CD14-positive monocyte (primary cell): ENCODE results near the gene ZCCHC4. TPM values are rescaled to one million over a fixed set of nuclear protein-coding genes. Genes with fewer than 3 reads are reported as not detected.

ENCODE experiments used
- DNase-seq, 3 donors: peaks; one replicate each; pipeline ENCODE4 v3.0.0-alpha.2; 2011 to 2022
- H2AFZ ChIP-seq: 2 replicates; pipeline ENCODE4 v1.6.0; 2012; ENCODE audit warnings: mild to moderate bottlenecking, low read depth, low read length, inconsistent platforms; ENCODE audit not compliant: insufficient read depth, poor library complexity, severe bottlenecking
- H3K27ac ChIP-seq, 2 donors: 1 replicate in 1 of 2; 2 replicates in 1 of 2; pipeline ENCODE4 v1.5.1; 2012 to 2013; ENCODE audit warnings: low read length in 2 of 2, control low read depth in 1 of 2, inconsistent platforms in 1 of 2, low read depth in 1 of 2, mild to moderate bottlenecking in 1 of 2
- H3K27me3 ChIP-seq, 2 donors: one replicate each; pipeline versions ENCODE4 v1.6.0 to v1.6.1; 2011 to 2013; ENCODE audit warnings: low read length in 2 of 2; ENCODE audit not compliant: control insufficient read depth in 2 of 2, insufficient read depth in 2 of 2
- H3K36me3 ChIP-seq, 2 donors: replicated peaks in 1 of 2; 1 replicate in 1 of 2; 2 replicates in 1 of 2; pipeline versions ENCODE4 v1.5.1 to v1.6.1; 2012 to 2013; ENCODE audit warnings: low read length in 2 of 2, control low read depth in 1 of 2, inconsistent platforms in 1 of 2, mild to moderate bottlenecking in 1 of 2; ENCODE audit not compliant: insufficient read depth in 2 of 2, control insufficient read depth in 1 of 2
- H3K4me1 ChIP-seq, 2 donors: 1 replicate in 1 of 2; 2 replicates in 1 of 2; pipeline versions ENCODE4 v1.5.1 to v1.6.1; 2012 to 2013; ENCODE audit warnings: low read length in 2 of 2, control low read depth in 1 of 2, inconsistent platforms in 1 of 2, mild to moderate bottlenecking in 1 of 2, moderate library complexity in 1 of 2; ENCODE audit not compliant: insufficient read depth in 2 of 2, control insufficient read depth in 1 of 2
- H3K4me2 ChIP-seq: replicated peaks from 2 replicates; pipeline ENCODE3; 2012; ENCODE audit warnings: low read length, moderate library complexity, mild to moderate bottlenecking; ENCODE audit not compliant: poor library complexity, severe bottlenecking; ENCODE audit errors: extremely low read depth
- H3K4me3 ChIP-seq, 3 experiments: fragments of 200-600 bp in 1 of 3; sonication (generic) in 1 of 3; replicated peaks in 1 of 3; 1 replicate in 2 of 3; 2 replicates in 1 of 3; pipeline ENCODE4 v1.5.1; 2011 to 2013; ENCODE audit warnings: low read length in 3 of 3, mild to moderate bottlenecking in 3 of 3, control low read depth in 2 of 3, low read depth in 2 of 3, inconsistent platforms in 1 of 3, moderate library complexity in 1 of 3
- H3K79me2 ChIP-seq: 2 replicates; pipeline ENCODE4 v1.6.0; 2012; ENCODE audit warnings: mild to moderate bottlenecking, control low read depth, inconsistent platforms, low read length, moderate library complexity; ENCODE audit not compliant: insufficient read depth
- H3K9ac ChIP-seq: 2 replicates; pipeline ENCODE4 v1.6.0; 2017; ENCODE audit warnings: low read length, mild to moderate bottlenecking; ENCODE audit not compliant: insufficient read depth, poor library complexity, severe bottlenecking
- H3K9me3 ChIP-seq, 2 donors: replicated peaks in 1 of 2; 1 replicate in 1 of 2; 2 replicates in 1 of 2; pipeline versions ENCODE4 v1.5.1 to v1.6.1; 2012 to 2013; ENCODE audit warnings: low read length in 2 of 2, control low read depth in 1 of 2; ENCODE audit not compliant: control insufficient read depth in 1 of 2, insufficient read depth in 1 of 2
- H4K20me1 ChIP-seq: 2 replicates; pipeline ENCODE4 v1.6.0; 2012; ENCODE audit warnings: mild to moderate bottlenecking, low read length, control low read depth, moderate library complexity; ENCODE audit not compliant: insufficient read depth
- H3K27ac Mint-ChIP-seq, 7 donors: one replicate each; pipeline ENCODE4 v1.8.0; 2020; ENCODE audit warnings: mild to moderate bottlenecking in 7 of 7, mixed read lengths in 7 of 7, moderate library complexity in 6 of 7, inconsistent platforms in 2 of 7
- H3K27me3 Mint-ChIP-seq, 3 donors: one replicate each; pipeline ENCODE4 v1.8.0; 2021 to 2022; ENCODE audit warnings: low read depth in 3 of 3, mild to moderate bottlenecking in 3 of 3, mixed read lengths in 3 of 3, moderate library complexity in 3 of 3, inconsistent platforms in 1 of 3
- H3K36me3 Mint-ChIP-seq, 2 donors: one replicate each; pipeline ENCODE4 v1.8.0; 2020; ENCODE audit warnings: mixed read lengths in 2 of 2, inconsistent platforms in 1 of 2, mild to moderate bottlenecking in 1 of 2
- H3K4me1 Mint-ChIP-seq: one replicate; pipeline ENCODE4 v1.8.0; 2020; ENCODE audit warnings: mild to moderate bottlenecking, mixed read lengths
- H3K4me3 Mint-ChIP-seq, 2 donors: one replicate each; pipeline ENCODE4 v1.8.0; 2020; ENCODE audit warnings: mild to moderate bottlenecking in 2 of 2, mixed read lengths in 2 of 2, moderate library complexity in 1 of 2
- H3K9me3 Mint-ChIP-seq, 7 donors: one replicate each; pipeline ENCODE4 v1.8.0; 2020 to 2022; ENCODE audit warnings: mixed read lengths in 7 of 7, mild to moderate bottlenecking in 6 of 7, moderate library complexity in 6 of 7, inconsistent platforms in 2 of 7
- CTCF ChIP-seq: fragments of 200-600 bp; IDR thresholded peaks from one replicate; pipeline ENCODE4 v1.8.0; 2022; ENCODE audit warnings: antibody characterized with exemption, mild to moderate bottlenecking
- WGBS: methylation state at CpG from one replicate; pipeline ENCODE4 v1.1.5; 2013; ENCODE audit warnings: missing lambda C conversion rate; ENCODE audit not compliant: insufficient coverage; 5-methylcytosine and 5-hydroxymethylcytosine counted together
- intact Hi-C, 2 donors: fragments of 100-400 bp; cut with micrococcal nuclease; formaldehyde crosslinking; loops; one replicate each; pipeline versions ENCODE4 v1.15.0 to v1.15.1; 2023
- polyA plus RNA-seq, 3 donors: library from polyadenylated mRNA; depleted of rRNA in 1 of 3; unstranded in 2 of 3; stranded (reverse) in 1 of 3; fragments of 300-500 nt in 2 of 3; fragments of >200 nt in 1 of 3; fragmentation: Illumina TruSeq in 2 of 3; gene quantifications; 1 replicate in 2 of 3; 2 replicates in 1 of 3; pipeline ENCODE4 v1.2.3, GENCODE V29; 2012 to 2021

ZCCHC4 gene
- polyA plus RNA-seq, 3 donors: 1.6 to 3.5 (median 3.4) TPM

DNA sequence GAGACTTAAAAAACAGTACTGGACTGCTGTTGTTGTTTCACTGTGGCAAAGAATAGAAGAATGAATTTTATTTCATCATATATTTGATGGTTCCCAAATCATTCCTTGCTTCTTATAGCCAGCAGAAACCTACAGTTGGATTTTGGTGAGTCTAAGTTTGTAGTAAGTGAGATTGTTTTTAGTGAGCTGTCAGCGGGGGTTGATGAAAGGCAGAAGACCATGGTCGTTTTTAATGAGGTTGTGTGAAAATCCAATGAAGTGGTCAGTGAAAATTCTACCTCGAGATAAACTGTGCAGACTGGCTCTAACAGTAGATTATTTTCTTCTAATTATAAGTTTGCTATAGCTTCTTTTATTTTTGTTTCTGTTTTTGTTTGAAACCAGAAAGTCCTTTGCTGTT is 100.7 kb downstream of the ZCCHC4 start:
- no peak for TF ChIP-seq CTCF
- H3K79me2 ChIP-seq: no peaks in the 10 kb centered on the region
- Mint-ChIP-seq H3K9me3 (no peaks in the 10 kb centered on the region), H3K4me1 (no peaks in the 10 kb centered on the region), H3K4me3 (no peak overlapping the region), H3K27me3 (no peaks in the 10 kb centered on the region), H3K27ac (no peak overlapping the region), H3K36me3 (peaks cover 87 to 89% of the 10 kb centered on the region in 2 donors)
- H3K36me3 ChIP-seq: peaks cover 93 to 100% of the 10 kb centered on the region in 2 donors
- no peaks in the 10 kb centered on the region for H3K4me1 ChIP-seq
- H3K9ac ChIP-seq: no peak overlapping the region
- H3K4me2 ChIP-seq: no peak overlapping the region
- H3K9me3 ChIP-seq: no peaks in the 10 kb centered on the region
- H2AFZ ChIP-seq: no peak overlapping the region
- H4K20me1 ChIP-seq: no peaks in the 10 kb centered on the region
- WGBS: no CpG with 5 or more reads among the region's 3 CpGs
- H3K4me3 ChIP-seq: no peak overlapping the region
- no peaks in the 10 kb centered on the region for H3K27me3 ChIP-seq
- no peak overlapping the region for H3K27ac ChIP-seq
- intact Hi-C loops: no loop called here
- DNase-seq: no peak

GRCh38 chr4:25417014-25417413 is 104.4 kb downstream of the ZCCHC4 start:
- peaks cover 72 to 78% of the 10 kb centered on the region in 2 donors for H3K36me3 ChIP-seq
- peaks cover 66% of the 10 kb centered on the region in 2 donors for H3K36me3 Mint-ChIP-seq
- no peak overlapping the region for H3K4me3 ChIP-seq
- H3K9ac ChIP-seq: no peak overlapping the region
- no peaks in the 10 kb centered on the region for H3K27me3 ChIP-seq
- TF ChIP-seq CTCF: no peak
- no peak for DNase-seq
- H3K27ac ChIP-seq: no peak overlapping the region
- H3K79me2 ChIP-seq: no peaks in the 10 kb centered on the region
- H4K20me1 ChIP-seq: no peaks in the 10 kb centered on the region
- intact Hi-C loops: no loop called here
- peaks cover 4% of the 10 kb centered on the region in 2 donors for H3K4me1 ChIP-seq
- H3K9me3 ChIP-seq: no peaks in the 10 kb centered on the region
- peaks cover 3% of the 10 kb centered on the region for H3K4me1 Mint-ChIP-seq
- no peak overlapping the region for H3K4me2 ChIP-seq
- H3K4me3 Mint-ChIP-seq: no peak overlapping the region
- no peak overlapping the region for H2AFZ ChIP-seq
- 100% methylated on average over 1 of the region's 2 CpGs for WGBS
- no peaks in the 10 kb centered on the region for H3K9me3 Mint-ChIP-seq
- no peaks in the 10 kb centered on the region for H3K27me3 Mint-ChIP-seq
- H3K27ac Mint-ChIP-seq: no peak overlapping the region

Other genes starting within 250 kb of the ZCCHC4 start
- gene SEPSECS, start 152.3 kb upstream of the ZCCHC4 start, polyA plus RNA-seq: 1 to 10 TPM in 2 of 3 donors, under 1 TPM in 1; 0.65 to 5.8 (median 2.1) TPM
- gene PI4K2B, start 78.7 kb upstream of the ZCCHC4 start, polyA plus RNA-seq: 1 to 10 TPM; 3.0 to 8.5 (median 7.4) TPM
- 10 to 100 TPM; 12.7 to 22.9 (median 15.1) TPM for gene ANAPC4, start 64.5 kb downstream of the ZCCHC4 start, polyA plus RNA-seq